ENCODE measurements around the gene DNAJC24.

The DNAJC24 gene

DNA sequence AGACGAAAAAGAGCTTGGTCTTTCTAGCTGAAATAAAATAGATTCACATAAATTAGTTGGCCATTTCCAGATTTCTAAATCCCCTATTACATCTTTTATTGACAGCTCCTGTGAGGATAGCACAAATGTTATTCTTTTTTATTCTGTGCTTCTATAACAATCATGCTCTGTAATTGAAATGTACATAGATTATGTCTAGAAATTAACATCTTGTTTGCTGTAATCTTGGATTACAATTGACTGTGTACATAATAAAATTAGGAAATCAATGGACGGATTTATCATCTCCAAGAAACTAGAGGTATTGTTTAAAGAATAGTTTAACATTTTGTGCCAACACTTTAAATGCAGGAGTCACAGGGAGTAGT lies 108.5 kb downstream of the DNAJC24 start:
- no peak overlapping the region for H3K27ac Mint-ChIP-seq
- H3K4me1 Mint-ChIP-seq (ENCODE audit: low read depth in 2 of 2): peaks cover 2 to 12% of the 10 kb centered on the region in 2 donors
- no peak for ATAC-seq (replicated peaks)
- DNase-seq: no peak
- no peaks in the 10 kb centered on the region for H3K27me3 Mint-ChIP-seq
- no peaks in the 10 kb centered on the region for H3K36me3 Mint-ChIP-seq (ENCODE audit: insufficient read depth)
- H3K9me3 Mint-ChIP-seq: no peaks in the 10 kb centered on the region
- no peak overlapping the region for H3K4me3 Mint-ChIP-seq

DNA sequence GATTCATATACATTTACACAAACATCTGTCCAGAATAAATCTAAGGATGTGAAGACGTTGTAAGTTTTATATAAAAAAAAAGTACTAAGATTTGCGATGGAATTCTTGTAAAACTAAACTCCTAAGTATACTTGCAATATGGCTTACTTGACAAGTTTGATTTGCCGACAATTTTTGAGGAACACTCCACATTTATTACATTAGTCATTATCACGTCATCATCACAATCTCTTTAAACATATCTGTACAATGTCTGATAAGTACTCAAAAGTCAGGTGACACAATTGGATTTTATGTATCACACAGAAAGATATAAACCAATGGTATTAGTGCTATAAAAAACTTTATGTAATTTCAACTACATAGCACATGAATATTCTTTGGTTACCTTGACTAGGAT lies 109.4 kb downstream of the DNAJC24 start:
- Mint-ChIP-seq H3K4me1 (ENCODE audit: low read depth in 2 of 2) (peaks cover 2 to 15% of the 10 kb centered on the region in 2 donors), H3K27ac (no peak overlapping the region), H3K27me3 (no peaks in the 10 kb centered on the region), H3K36me3 (ENCODE audit: insufficient read depth) (no peaks in the 10 kb centered on the region), H3K4me3 (no peak overlapping the region), H3K9me3 (no peaks in the 10 kb centered on the region)
- ATAC-seq (replicated peaks): no peak
- DNase-seq: no peak

DNA sequence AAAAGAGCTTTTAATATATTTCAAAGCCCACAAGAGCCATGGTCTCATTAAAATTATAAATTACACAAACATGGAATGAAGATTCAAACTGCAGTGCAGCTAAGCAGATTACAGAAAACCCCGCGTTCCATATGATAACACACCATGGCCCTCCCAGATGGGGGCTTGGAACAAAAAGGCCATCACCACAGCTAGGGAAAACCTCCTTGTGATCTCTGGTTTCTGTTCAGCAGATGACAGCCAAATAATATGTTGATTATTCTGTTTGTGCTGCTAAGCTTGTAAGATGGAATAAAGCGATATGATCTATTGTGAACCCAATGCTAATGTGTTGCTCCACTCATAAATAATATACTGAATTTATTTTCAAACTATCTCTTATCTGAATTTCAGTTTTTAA lies 111.3 kb downstream of the DNAJC24 start:
- Mint-ChIP-seq H3K27me3 (no peaks in the 10 kb centered on the region), H3K9me3 (no peaks in the 10 kb centered on the region), H3K27ac (no peak overlapping the region), H3K4me1 (ENCODE audit: low read depth in 2 of 2) (peaks cover 4 to 23% of the 10 kb centered on the region in 2 donors), H3K36me3 (ENCODE audit: insufficient read depth) (no peaks in the 10 kb centered on the region), H3K4me3 (no peak overlapping the region)
- no peak for ATAC-seq (replicated peaks)
- DNase-seq: no peak

All from effector memory CD8-positive, alpha-beta T cell (primary cell).